HepG2 (cell line): Measurements from ENCODE around the gene TAS2R60. TPM values are rescaled to one million over a fixed set of nuclear protein-coding genes. Genes with fewer than 3 reads are reported as not detected.

Experiments
- ATAC-seq: fragments of 200-7000 bp; cut with Tn5 transposase; 3 replicates; pipeline ENCODE4 v1.9.1; 2020; ENCODE audit warnings: mild to moderate bottlenecking, moderate library complexity
- BruUV-seq: library from RNA; stranded (reverse); fragments of 400-500 nt; replicated peaks from 2 replicates; lab custom pipeline; 2021; lab: Mats Ljungman, UMichigan
- CTCF ChIA-PET: fragments of 300-600 bp; formaldehyde crosslinking; extraction: SDS; loops from one replicate; lab custom pipeline; 2021; ENCODE audit warnings: low total read pairs, inconsistent platforms, low intra/inter-chr PET ratio; lab: Yijun Ruan, JAX
- POLR2A ChIA-PET: fragments of 350-600 bp; sonication (Branson Sonifier 250); formaldehyde crosslinking; loops from one replicate; lab custom pipeline; 2020; ENCODE audit warnings: antibody characterized with exemption, inconsistent platforms; lab: Yijun Ruan, JAX
- DNase-seq: peaks from one replicate; pipeline ENCODE4 v3.0.0-alpha.2; 2015; ENCODE audit warnings: low spot score
- FAIRE-seq: peaks from 3 replicates; lab custom pipeline; 2011; peaks lifted over from hg19 to GRCh38; lab: Jason Lieb, UNC
- H2AFZ ChIP-seq: one replicate; pipeline ENCODE4 v1.6.1; 2011; ENCODE audit warnings: low read length, inconsistent platforms
- H3K27ac ChIP-seq: fragments of 300-600 bp; 3 replicates; pipeline ENCODE4 v1.8.0; 2011; ENCODE audit warnings: mixed run types, mild to moderate bottlenecking, mixed read lengths, low read length, inconsistent platforms; ENCODE audit not compliant: insufficient read depth; ENCODE audit errors: extremely low read length
- H3K27me3 ChIP-seq, 2 experiments: fragments of 200-600 bp in 1 of 2; 2 replicates in 1 of 2; 3 replicates in 1 of 2; pipeline versions ENCODE4 v1.6.0 to v1.8.0; 2011; ENCODE audit warnings: low read length in 2 of 2, mild to moderate bottlenecking in 2 of 2, moderate library complexity in 2 of 2, inconsistent platforms in 1 of 2; ENCODE audit not compliant: insufficient read depth in 2 of 2, control insufficient read depth in 1 of 2
- H3K36me3 ChIP-seq, 2 experiments: fragments of 200-600 bp in 1 of 2; replicated peaks in 1 of 2; 2 replicates in 1 of 2; 3 replicates in 1 of 2; pipeline versions ENCODE4 v1.5.1 to v1.8.0; 2011; ENCODE audit warnings: low read length in 2 of 2, inconsistent platforms in 1 of 2; ENCODE audit not compliant: insufficient read depth in 2 of 2, control insufficient read depth in 1 of 2
- H3K4me1 ChIP-seq: 2 replicates; pipeline ENCODE4 v1.5.1; 2012; ENCODE audit warnings: low read length, inconsistent platforms; ENCODE audit not compliant: insufficient read depth
- H3K4me2 ChIP-seq: 2 replicates; pipeline ENCODE4 v1.6.0; 2011; ENCODE audit warnings: low read depth, low read length, inconsistent platforms
- H3K4me3 ChIP-seq, 3 experiments: fragments of 200-600 bp in 1 of 3; sonication (generic), shearing (Covaris generic) in 1 of 3; replicated peaks in 1 of 3; 2 replicates each; pipeline ENCODE4 v1.5.1; 2011 to 2016; ENCODE audit warnings: low read length in 3 of 3, inconsistent platforms in 2 of 3, low read depth in 2 of 3, mild to moderate bottlenecking in 2 of 3, control low read depth in 1 of 3, mixed read lengths in 1 of 3; ENCODE audit not compliant: insufficient read depth in 1 of 3
- H3K79me2 ChIP-seq: one replicate; pipeline ENCODE4 v1.6.1; 2011; ENCODE audit warnings: low read length, inconsistent platforms; ENCODE audit not compliant: insufficient read depth
- H3K9ac ChIP-seq: 2 replicates; pipeline ENCODE4 v1.6.0; 2011; ENCODE audit warnings: mild to moderate bottlenecking, low read depth, low read length, inconsistent platforms; ENCODE audit not compliant: insufficient read depth
- H3K9me3 ChIP-seq: 2 replicates; pipeline ENCODE4 v1.5.1; 2012; ENCODE audit warnings: mild to moderate bottlenecking, low read length
- H4K20me1 ChIP-seq: 2 replicates; pipeline ENCODE4 v1.6.0; 2011; ENCODE audit warnings: inconsistent platforms, mild to moderate bottlenecking, low read length, moderate library complexity; ENCODE audit not compliant: insufficient read depth
- ETV6 ChIP-seq: sonication (generic); formaldehyde crosslinking; conservative IDR thresholded peaks from 2 replicates; pipeline ENCODE4 v1.4.0; 2020; ENCODE audit warnings: missing genetic modification reagents
- FOXJ3 ChIP-seq: sonication (generic); formaldehyde crosslinking; IDR thresholded peaks from 2 replicates; pipeline ENCODE4 v1.4.0; 2020; ENCODE audit warnings: missing genetic modification reagents, mild to moderate bottlenecking, borderline replicate concordance
- NFATC3 ChIP-seq: sonication (generic); formaldehyde crosslinking; IDR thresholded peaks from 2 replicates; pipeline ENCODE4 v1.5.1; 2020; ENCODE audit warnings: mild to moderate bottlenecking, missing genetic modification reagents
- RXRA ChIP-seq: sonication (generic); formaldehyde crosslinking; IDR thresholded peaks from 2 replicates; pipeline ENCODE4 v1.5.1; 2020; ENCODE audit warnings: missing genetic modification reagents
- ZC3H13 ChIP-seq: sonication (generic); formaldehyde crosslinking; IDR thresholded peaks from 2 replicates; pipeline ENCODE4 v1.8.1; 2023; ENCODE audit warnings: mild to moderate bottlenecking, missing genetic modification reagents, moderate library complexity
- ZNF136 ChIP-seq: sonication (generic); formaldehyde crosslinking; IDR thresholded peaks from 2 replicates; pipeline ENCODE4 v1.8.1; 2022; ENCODE audit warnings: low read depth, mild to moderate bottlenecking, moderate library complexity, missing genetic modification reagents
- ZNF619 ChIP-seq: sonication (generic); formaldehyde crosslinking; IDR thresholded peaks from 2 replicates; pipeline ENCODE4 v1.4.0; 2020; ENCODE audit warnings: mild to moderate bottlenecking, missing genetic modification reagents
- ZNF703 ChIP-seq: sonication (generic); formaldehyde crosslinking; IDR thresholded peaks from 2 replicates; pipeline ENCODE4 v1.5.1; 2020; ENCODE audit warnings: missing genetic modification reagents, mild to moderate bottlenecking, moderate library complexity, borderline replicate concordance
- WGBS: methylation state at CpG from one replicate; pipeline ENCODE4 v1.1.6; 2017; ENCODE audit warnings: low lambda C conversion rate; 5-methylcytosine and 5-hydroxymethylcytosine counted together
- in situ Hi-C: cut with HindIII; loops from 2 replicates; pipeline ENCODE4 v1.10.0; 2017; ENCODE audit warnings: low pct_unique_long_range_greater_than_20kb; ENCODE audit not compliant: extremely low pct_ligation_motif_present
- intact Hi-C: fragments of 100-400 bp; cut with micrococcal nuclease; formaldehyde crosslinking; loops from one replicate; pipeline ENCODE4 v1.10.0; 2022; ENCODE audit not compliant: unreplicated experiment
- polyA plus RNA-seq, 8 experiments: library from polyadenylated mRNA; depleted of rRNA in 3 of 8; stranded (reverse) in 7 of 8; unstranded in 1 of 8; fragments of >200 nt; fragmentation: Illumina TruSeq in 4 of 8; extraction: Trizol in 4 of 8; gene quantifications; 2 replicates each; pipeline versions ENCODE4 v1.2.1 to v1.2.3, GENCODE V29; 2011 to 2016; ENCODE audit warnings: low read depth in 4 of 8, missing spikeins in 1 of 8, mixed read lengths in 1 of 8; ENCODE audit not compliant: insufficient read depth in 1 of 8
- total RNA-seq, 5 experiments: library from RNA; depleted of rRNA; stranded (reverse); fragments of >200 nt; fragmentation: Illumina TruSeq; extraction: Trizol; gene quantifications; 2 replicates each; pipeline ENCODE4 v1.2.3, GENCODE V29; 2016; ENCODE audit warnings: low read depth in 1 of 5
- TF ChIP-seq, protein P1 (sequence below): sonication (generic); formaldehyde crosslinking; IDR thresholded peaks from 2 replicates; pipeline ENCODE4 v1.5.0; 2020; ENCODE audit warnings: mild to moderate bottlenecking, missing genetic modification reagents
- TF ChIP-seq, protein P2 (sequence below): sonication (generic); formaldehyde crosslinking; IDR thresholded peaks from 2 replicates; pipeline ENCODE4 v1.9.0; 2021; ENCODE audit warnings: missing genetic modification reagents, borderline replicate concordance

TAS2R60 gene
- total and polyA plus RNA-seq, 2 of the 13 experiments (the other 11 are each of a cell fraction or from before 2014, with no cell fraction given) = not detected

DNA sequence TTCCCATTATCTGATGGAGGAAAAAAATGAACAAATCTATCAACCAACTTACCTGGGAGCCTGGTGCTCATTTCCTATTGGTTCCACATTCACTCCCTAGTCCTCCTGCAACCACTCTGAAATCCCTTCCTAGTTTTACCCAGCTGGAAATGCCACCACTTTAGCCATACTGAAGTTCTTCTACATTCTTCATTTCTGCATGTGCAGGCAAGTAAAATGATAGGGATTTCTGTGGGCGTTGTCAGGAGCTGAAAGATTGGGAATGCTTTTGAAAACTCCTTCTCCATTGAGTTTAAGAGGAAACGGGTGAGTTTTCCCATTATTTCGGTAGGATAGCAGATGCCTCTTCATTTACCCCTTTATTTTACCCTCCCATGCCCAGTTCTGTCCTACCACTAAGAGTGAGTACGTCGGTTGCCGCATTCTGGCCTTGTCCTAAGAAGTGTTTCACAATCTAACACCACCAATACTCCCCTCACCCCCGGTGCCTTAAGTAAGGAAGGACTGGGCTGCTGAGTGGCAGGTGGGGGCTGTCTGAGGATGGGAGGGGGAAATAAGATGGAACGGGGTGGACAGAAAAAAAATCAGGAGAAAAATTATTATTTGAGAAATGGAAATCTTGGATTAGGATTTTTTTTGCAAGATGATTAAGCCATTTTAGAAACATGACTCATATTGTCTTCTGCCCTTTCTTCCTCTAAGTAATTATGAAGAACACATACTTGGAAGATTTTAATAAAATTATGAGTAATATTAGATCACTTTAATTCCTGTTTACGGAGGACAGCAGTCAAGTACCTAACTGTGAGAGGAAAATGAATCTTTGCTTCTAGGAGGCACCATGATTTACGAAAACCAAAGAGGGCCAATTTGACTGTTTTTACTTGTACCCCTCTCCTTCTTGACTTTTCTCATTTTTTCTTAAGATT lies 13.2 kb upstream of the TAS2R60 start:
- Histone ChIP-seq H3K9me3 (no peaks in the 10 kb centered on the region), H3K36me3 (no peaks in the 10 kb centered on the region), H3K4me2 (no peak overlapping the region), H3K4me1 (no peaks in the 10 kb centered on the region), H4K20me1 (no peaks in the 10 kb centered on the region), H3K27ac (no peak overlapping the region), H3K27me3 (no peaks in the 10 kb centered on the region), H2AFZ (no peak overlapping the region), H3K4me3 (no peak overlapping the region), H3K79me2 (no peaks in the 10 kb centered on the region), H3K9ac (no peak overlapping the region)
- ChIA-PET POLR2A (no interaction called here), CTCF (no interaction called here)
- intact Hi-C loops = no loop called here
- WGBS = 42% methylated on average over 10 of the region's 10 CpGs
- ATAC-seq (no peak), FAIRE-seq (no peak), DNase-seq (no peak)
- no TSS peak for BruUV-seq
- no peak for TF ChIP-seq ZNF703 (CRISPR knock-in tag)
- TF ChIP-seq ZNF136 (CRISPR knock-in tag) = no peak
- TF ChIP-seq, protein P1, sequence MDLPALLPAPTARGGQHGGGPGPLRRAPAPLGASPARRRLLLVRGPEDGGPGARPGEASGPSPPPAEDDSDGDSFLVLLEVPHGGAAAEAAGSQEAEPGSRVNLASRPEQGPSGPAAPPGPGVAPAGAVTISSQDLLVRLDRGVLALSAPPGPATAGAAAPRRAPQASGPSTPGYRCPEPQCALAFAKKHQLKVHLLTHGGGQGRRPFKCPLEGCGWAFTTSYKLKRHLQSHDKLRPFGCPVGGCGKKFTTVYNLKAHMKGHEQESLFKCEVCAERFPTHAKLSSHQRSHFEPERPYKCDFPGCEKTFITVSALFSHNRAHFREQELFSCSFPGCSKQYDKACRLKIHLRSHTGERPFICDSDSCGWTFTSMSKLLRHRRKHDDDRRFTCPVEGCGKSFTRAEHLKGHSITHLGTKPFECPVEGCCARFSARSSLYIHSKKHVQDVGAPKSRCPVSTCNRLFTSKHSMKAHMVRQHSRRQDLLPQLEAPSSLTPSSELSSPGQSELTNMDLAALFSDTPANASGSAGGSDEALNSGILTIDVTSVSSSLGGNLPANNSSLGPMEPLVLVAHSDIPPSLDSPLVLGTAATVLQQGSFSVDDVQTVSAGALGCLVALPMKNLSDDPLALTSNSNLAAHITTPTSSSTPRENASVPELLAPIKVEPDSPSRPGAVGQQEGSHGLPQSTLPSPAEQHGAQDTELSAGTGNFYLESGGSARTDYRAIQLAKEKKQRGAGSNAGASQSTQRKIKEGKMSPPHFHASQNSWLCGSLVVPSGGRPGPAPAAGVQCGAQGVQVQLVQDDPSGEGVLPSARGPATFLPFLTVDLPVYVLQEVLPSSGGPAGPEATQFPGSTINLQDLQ = no peak
- TF ChIP-seq, protein P2, sequence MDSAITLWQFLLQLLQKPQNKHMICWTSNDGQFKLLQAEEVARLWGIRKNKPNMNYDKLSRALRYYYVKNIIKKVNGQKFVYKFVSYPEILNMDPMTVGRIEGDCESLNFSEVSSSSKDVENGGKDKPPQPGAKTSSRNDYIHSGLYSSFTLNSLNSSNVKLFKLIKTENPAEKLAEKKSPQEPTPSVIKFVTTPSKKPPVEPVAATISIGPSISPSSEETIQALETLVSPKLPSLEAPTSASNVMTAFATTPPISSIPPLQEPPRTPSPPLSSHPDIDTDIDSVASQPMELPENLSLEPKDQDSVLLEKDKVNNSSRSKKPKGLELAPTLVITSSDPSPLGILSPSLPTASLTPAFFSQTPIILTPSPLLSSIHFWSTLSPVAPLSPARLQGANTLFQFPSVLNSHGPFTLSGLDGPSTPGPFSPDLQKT (CRISPR knock-in tag) = no peak
- TF ChIP-seq RXRA (CRISPR knock-in tag) = no peak
- TF ChIP-seq ETV6 (CRISPR knock-in tag) = no peak
- no peak for TF ChIP-seq ZNF619 (CRISPR knock-in tag)
- no peak for TF ChIP-seq FOXJ3 (CRISPR knock-in tag)
- no peak for TF ChIP-seq NFATC3 (CRISPR knock-in tag)
- TF ChIP-seq ZC3H13 (CRISPR knock-in tag) = no peak
- in situ Hi-C loops = no loop called here
